ENCODE measurements around the gene RAD51B.

The RAD51B gene

DNA sequence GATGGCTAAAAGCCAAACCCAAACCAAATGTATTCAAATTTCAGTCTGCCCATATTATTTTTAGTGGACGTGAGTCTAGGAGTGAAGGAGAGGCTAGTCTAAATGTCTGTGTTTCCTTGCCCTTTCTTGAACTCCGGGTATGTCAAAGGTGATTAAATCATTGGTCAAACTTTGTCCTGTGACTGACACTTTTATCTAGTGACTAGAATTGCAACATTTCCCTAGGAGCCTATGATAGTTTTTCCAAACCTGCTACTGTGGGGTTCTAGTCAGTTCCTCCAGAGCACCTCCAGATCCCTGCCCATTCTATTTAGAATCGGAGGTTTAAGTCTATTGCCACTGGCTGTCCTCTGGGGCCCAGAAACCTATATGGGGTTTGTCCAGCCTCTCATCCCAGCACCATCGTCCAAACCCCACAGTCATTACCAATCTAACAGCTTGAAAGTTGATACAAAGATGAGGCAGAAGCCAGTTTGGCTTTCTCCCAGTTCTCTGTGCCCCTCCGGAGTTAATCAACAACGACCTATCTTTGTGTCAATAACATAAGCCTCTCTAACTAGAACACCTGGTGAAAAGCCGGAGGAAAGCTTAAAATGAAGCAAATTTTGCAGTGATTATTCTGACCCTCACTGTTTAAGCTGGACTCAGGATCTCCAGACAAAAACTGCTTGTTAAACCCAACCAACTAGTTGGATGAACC lies 666.6 kb downstream of the RAD51B start:
- Histone ChIP-seq H3K27me3 (replicated peaks; ENCODE audit: control insufficient read depth, insufficient read depth, low read length) (no peaks in the 10 kb centered on the region), H3K4me3 (replicated peaks; ENCODE audit: low read depth, low read length) (no peak overlapping the region), H3K36me3 (ENCODE audit: control insufficient read depth, insufficient read depth, low read length) (no peaks in the 10 kb centered on the region)
- TF ChIP-seq, protein P1, sequence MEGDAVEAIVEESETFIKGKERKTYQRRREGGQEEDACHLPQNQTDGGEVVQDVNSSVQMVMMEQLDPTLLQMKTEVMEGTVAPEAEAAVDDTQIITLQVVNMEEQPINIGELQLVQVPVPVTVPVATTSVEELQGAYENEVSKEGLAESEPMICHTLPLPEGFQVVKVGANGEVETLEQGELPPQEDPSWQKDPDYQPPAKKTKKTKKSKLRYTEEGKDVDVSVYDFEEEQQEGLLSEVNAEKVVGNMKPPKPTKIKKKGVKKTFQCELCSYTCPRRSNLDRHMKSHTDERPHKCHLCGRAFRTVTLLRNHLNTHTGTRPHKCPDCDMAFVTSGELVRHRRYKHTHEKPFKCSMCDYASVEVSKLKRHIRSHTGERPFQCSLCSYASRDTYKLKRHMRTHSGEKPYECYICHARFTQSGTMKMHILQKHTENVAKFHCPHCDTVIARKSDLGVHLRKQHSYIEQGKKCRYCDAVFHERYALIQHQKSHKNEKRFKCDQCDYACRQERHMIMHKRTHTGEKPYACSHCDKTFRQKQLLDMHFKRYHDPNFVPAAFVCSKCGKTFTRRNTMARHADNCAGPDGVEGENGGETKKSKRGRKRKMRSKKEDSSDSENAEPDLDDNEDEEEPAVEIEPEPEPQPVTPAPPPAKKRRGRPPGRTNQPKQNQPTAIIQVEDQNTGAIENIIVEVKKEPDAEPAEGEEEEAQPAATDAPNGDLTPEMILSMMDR (IDR thresholded peaks at IDR 0.05; ENCODE audit: insufficient read depth, low read length, poor library complexity, severe bottlenecking), result no peak
- no peak for DNase-seq (ENCODE audit: extremely low read depth, insufficient read length)

- no peak for DNase-seq (ENCODE audit: extremely low read depth, insufficient read length)
- no peaks in the 10 kb centered on the region for H3K36me3 ChIP-seq (ENCODE audit: control insufficient read depth, insufficient read depth, low read length)
- H3K27me3 ChIP-seq (replicated peaks; ENCODE audit: control insufficient read depth, insufficient read depth, low read length), result no peaks in the 10 kb centered on the region
- no peak overlapping the region for H3K4me3 ChIP-seq (replicated peaks; ENCODE audit: low read depth, low read length)
- TF ChIP-seq, protein P1 (IDR thresholded peaks at IDR 0.05; ENCODE audit: insufficient read depth, low read length, poor library complexity, severe bottlenecking), result no peak
These were observed 667.2 kb downstream of the RAD51B start for GRCh38 chr14:68486809-68487208.

DNA sequence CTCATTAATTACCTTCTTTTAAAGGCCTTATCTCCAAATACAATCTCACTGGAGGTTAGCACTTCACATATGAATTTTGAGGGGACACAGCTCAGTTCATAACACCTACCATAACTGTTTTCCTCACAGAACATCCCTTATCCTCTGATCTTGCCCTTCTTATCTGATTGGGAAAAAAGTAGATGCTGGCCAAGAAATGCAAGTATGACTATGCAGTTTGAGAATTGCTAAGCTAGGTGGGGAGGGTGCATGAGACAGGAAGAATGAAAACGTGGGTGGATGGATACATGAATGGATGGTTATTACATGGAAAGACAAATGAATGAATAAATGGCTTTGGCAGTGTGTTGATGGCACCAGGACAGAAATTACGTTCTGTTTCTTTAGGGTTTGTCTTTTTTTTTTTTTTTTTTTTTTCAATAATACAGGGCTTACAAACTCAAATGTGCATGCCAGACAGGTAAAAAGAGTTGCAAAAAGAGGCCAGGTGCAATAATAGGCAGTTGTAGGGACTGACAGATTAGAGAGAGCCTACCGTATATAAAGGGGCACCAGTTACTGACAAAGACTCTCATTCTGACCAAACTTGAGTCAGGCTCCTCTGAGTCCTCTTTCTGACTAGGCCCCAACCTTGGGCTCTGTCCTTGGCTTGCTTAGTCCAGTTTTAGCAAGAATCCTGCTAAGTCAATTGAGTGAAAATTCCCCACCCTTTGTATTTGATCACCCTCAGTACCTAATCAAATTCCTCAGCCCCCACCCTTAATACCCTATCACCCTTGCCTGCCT lies 668.4 kb downstream of the RAD51B start:
- no peak for DNase-seq (ENCODE audit: extremely low read depth, insufficient read length)
- Histone ChIP-seq H3K4me3 (replicated peaks; ENCODE audit: low read depth, low read length) (no peak overlapping the region), H3K36me3 (ENCODE audit: control insufficient read depth, insufficient read depth, low read length) (no peaks in the 10 kb centered on the region), H3K27me3 (replicated peaks; ENCODE audit: control insufficient read depth, insufficient read depth, low read length) (no peaks in the 10 kb centered on the region)
- TF ChIP-seq, protein P1 (IDR thresholded peaks at IDR 0.05; ENCODE audit: insufficient read depth, low read length, poor library complexity, severe bottlenecking), result no peak

GRCh38 chr14:68491793-68492192 lies 672.2 kb downstream of the RAD51B start:
- Histone ChIP-seq H3K27me3 (replicated peaks; ENCODE audit: control insufficient read depth, insufficient read depth, low read length) (no peaks in the 10 kb centered on the region), H3K36me3 (ENCODE audit: control insufficient read depth, insufficient read depth, low read length) (no peaks in the 10 kb centered on the region), H3K4me3 (replicated peaks; ENCODE audit: low read depth, low read length) (no peak overlapping the region)
- TF ChIP-seq, protein P1 (IDR thresholded peaks at IDR 0.05; ENCODE audit: insufficient read depth, low read length, poor library complexity, severe bottlenecking), result peak; percentile 31
- DNase-seq (ENCODE audit: extremely low read depth, insufficient read length), result no peak

DNA sequence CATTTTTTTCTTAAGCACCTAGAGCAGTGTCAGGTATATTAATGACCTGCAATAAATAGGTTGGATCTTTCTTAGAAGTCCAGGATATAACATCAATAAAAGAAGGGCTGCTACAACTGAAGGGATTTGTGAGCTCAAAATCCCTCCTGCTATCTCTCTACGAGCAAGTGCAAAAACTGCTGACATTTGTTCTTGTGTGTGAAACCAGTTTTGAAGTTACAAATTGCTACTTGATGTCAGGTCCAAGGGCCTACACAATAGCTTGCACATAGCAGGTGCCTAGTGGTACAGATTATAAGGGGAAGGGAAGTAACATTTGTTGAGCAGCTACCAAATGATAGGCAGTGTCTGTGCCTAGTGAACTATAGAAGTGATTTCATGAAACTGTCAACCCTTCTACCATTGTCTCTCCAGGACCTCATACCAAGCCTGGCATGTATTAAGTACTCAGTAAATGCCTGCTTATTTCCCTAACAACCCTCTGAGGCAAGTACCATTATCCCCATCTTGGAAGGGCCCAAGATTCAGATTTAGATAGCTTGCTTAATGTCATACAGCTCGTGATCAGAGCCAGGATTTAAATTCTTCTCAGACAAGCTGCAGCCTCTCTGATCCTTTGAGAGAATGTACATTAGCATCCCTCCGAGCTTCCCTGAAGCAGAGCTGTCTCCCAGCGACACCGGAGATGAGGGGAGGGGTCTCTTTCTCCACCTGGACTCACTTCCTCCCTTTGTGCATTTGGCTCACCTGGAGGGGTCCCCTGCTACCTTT lies 673.0 kb downstream of the RAD51B start:
- no peak for DNase-seq (ENCODE audit: extremely low read depth, insufficient read length)
- no peaks in the 10 kb centered on the region for H3K27me3 ChIP-seq (replicated peaks; ENCODE audit: control insufficient read depth, insufficient read depth, low read length)

More for the DNA sequence above, 673.0 kb downstream of the RAD51B start:
- H3K4me3 ChIP-seq (replicated peaks; ENCODE audit: low read depth, low read length), result no peak overlapping the region
- TF ChIP-seq, protein P1 (IDR thresholded peaks at IDR 0.05; ENCODE audit: insufficient read depth, low read length, poor library complexity, severe bottlenecking), result no peak
- H3K36me3 ChIP-seq (ENCODE audit: control insufficient read depth, insufficient read depth, low read length), result no peaks in the 10 kb centered on the region
